ENCODE data around the gene NLRP8.
"Not testable (repeated sequence)": the region's sequence is repeated elsewhere in the genome, so short reads cannot be mapped to it uniquely, and the experiment has no call there.

Gene NLRP8

GRCh38 chr19:55980415-55980814 lies 32.8 kb downstream of the NLRP8 start:
- no peak for DNase-seq

- no peak for DNase-seq
Observed at GRCh38 chr19:55985254-55985653, 37.6 kb downstream of the NLRP8 start.

GRCh38 chr19:55986487-55986886 lies 38.9 kb downstream of the NLRP8 start, which contains the start of gene NLRP5:
NLRP5 (plus strand) TSS chr19:55986775.
- DNase-seq, result no peak

GRCh38 chr19:55990831-55991230 lies 43.2 kb downstream of the NLRP8 start:
- no peak for DNase-seq

- no peak for DNase-seq
Observed at GRCh38 chr19:55993492-55993891, 45.9 kb downstream of the NLRP8 start.

- DNase-seq, result no peak
Observed at GRCh38 chr19:56014765-56015164, 67.1 kb downstream of the NLRP8 start.

- no peak for DNase-seq
Observed at GRCh38 chr19:56015756-56016155, 68.1 kb downstream of the NLRP8 start.

- DNase-seq, result not testable (repeated sequence)
Observed at GRCh38 chr19:56019325-56019724, 71.7 kb downstream of the NLRP8 start.

- DNase-seq, result not testable (repeated sequence)
Observed at GRCh38 chr19:56020355-56020975, 72.8 kb downstream of the NLRP8 start.

- DNase-seq, result no peak
Observed at GRCh38 chr19:56026769-56027168, 79.1 kb downstream of the NLRP8 start.
